HepG2 (cell line): ENCODE data around the gene CSK. TPM values are rescaled to one million over a fixed set of nuclear protein-coding genes. Genes with fewer than 3 reads are reported as not detected.

Experiments
- ARID5B ChIP-seq: IDR thresholded peaks from 2 replicates; pipeline ENCODE4 v1.4.0; 2020; ENCODE audit warnings: mild to moderate bottlenecking, missing genetic modification reagents
- ATF7-NPFF ChIP-seq: sonication (generic); formaldehyde crosslinking; IDR thresholded peaks from 2 replicates; pipeline ENCODE4 v1.8.1; 2023; ENCODE audit warnings: mild to moderate bottlenecking, low read depth, missing genetic modification reagents, moderate library complexity
- CHCHD3 ChIP-seq: sonication (generic); formaldehyde crosslinking; IDR thresholded peaks from 2 replicates; pipeline ENCODE4 v1.8.0; 2022; ENCODE audit warnings: mild to moderate bottlenecking, missing genetic modification reagents, moderate library complexity
- KLF13 ChIP-seq: sonication (generic); formaldehyde crosslinking; IDR thresholded peaks from 2 replicates; pipeline ENCODE4 v1.4.0; 2020; ENCODE audit warnings: mild to moderate bottlenecking, missing genetic modification reagents
- MAZ ChIP-seq, 2 experiments: sonication (generic) in 1 of 2; formaldehyde crosslinking in 1 of 2; IDR thresholded peaks; 2 replicates each; pipeline versions ENCODE4 v1.5.0 to v1.6.1; 2012 to 2020; ENCODE audit warnings: low read depth in 2 of 2, mild to moderate bottlenecking in 2 of 2, borderline replicate concordance in 1 of 2, improper control_type of control experiment in 1 of 2, low read length in 1 of 2, missing genetic modification reagents in 1 of 2, moderate library complexity in 1 of 2
- MTF1 ChIP-seq: sonication (generic); formaldehyde crosslinking; IDR thresholded peaks from 2 replicates; pipeline ENCODE4 v1.5.0; 2020; ENCODE audit warnings: missing genetic modification reagents
- MXI1 ChIP-seq: IDR thresholded peaks from 3 replicates; pipeline ENCODE4 v1.6.1; 2012; ENCODE audit warnings: low read depth, low read length, inconsistent platforms, borderline replicate concordance
- POLR2G ChIP-seq: fragments of 200-400 bp; formaldehyde crosslinking; IDR thresholded peaks from 2 replicates; pipeline ENCODE4 v1.6.1; 2018; ENCODE audit warnings: mild to moderate bottlenecking, low read depth, low read length, moderate library complexity
- RBFOX2 ChIP-seq: fragments of 200-400 bp; formaldehyde crosslinking; IDR thresholded peaks from 2 replicates; pipeline ENCODE4 v1.6.1; 2017; ENCODE audit warnings: low read depth, mild to moderate bottlenecking, low read length
- RNF219 ChIP-seq: sonication (generic); formaldehyde crosslinking; IDR thresholded peaks from 2 replicates; pipeline ENCODE4 v1.5.0; 2020; ENCODE audit warnings: mild to moderate bottlenecking, missing genetic modification reagents
- SIN3A ChIP-seq: IDR thresholded peaks from 2 replicates; pipeline ENCODE4 v1.6.1; 2011; ENCODE audit warnings: low read depth, mild to moderate bottlenecking, control low read depth, low read length, borderline replicate concordance
- TARDBP ChIP-seq: sonication (generic); formaldehyde crosslinking; IDR thresholded peaks from 2 replicates; pipeline ENCODE4 v1.8.0; 2022; ENCODE audit warnings: mild to moderate bottlenecking, missing genetic modification reagents
- ZNF281 ChIP-seq: sonication (generic); formaldehyde crosslinking; IDR thresholded peaks from 2 replicates; pipeline ENCODE4 v1.4.0; 2020; ENCODE audit warnings: missing genetic modification reagents, borderline replicate concordance
- ZNF350 ChIP-seq: sonication (generic); formaldehyde crosslinking; IDR thresholded peaks from 2 replicates; pipeline ENCODE4 v1.4.0; 2020; ENCODE audit warnings: mild to moderate bottlenecking, low read depth, missing genetic modification reagents, borderline replicate concordance
- ZNF777 ChIP-seq: sonication (generic); formaldehyde crosslinking; IDR thresholded peaks from 2 replicates; pipeline ENCODE4 v1.4.0; 2020; ENCODE audit warnings: missing genetic modification reagents
- polyA plus RNA-seq, 8 experiments: library from polyadenylated mRNA; depleted of rRNA in 3 of 8; stranded (reverse) in 7 of 8; unstranded in 1 of 8; fragments of >200 nt; fragmentation: Illumina TruSeq in 4 of 8; extraction: Trizol in 4 of 8; gene quantifications; 2 replicates each; pipeline versions ENCODE4 v1.2.1 to v1.2.3, GENCODE V29; 2011 to 2016; ENCODE audit warnings: low read depth in 4 of 8, missing spikeins in 1 of 8, mixed read lengths in 1 of 8; ENCODE audit not compliant: insufficient read depth in 1 of 8
- total RNA-seq, 5 experiments: library from RNA; depleted of rRNA; stranded (reverse); fragments of >200 nt; fragmentation: Illumina TruSeq; extraction: Trizol; gene quantifications; 2 replicates each; pipeline ENCODE4 v1.2.3, GENCODE V29; 2016; ENCODE audit warnings: low read depth in 1 of 5

Gene CSK
- total and polyA plus RNA-seq, 2 of the 13 experiments (the other 11 are each of a cell fraction or from before 2014, with no cell fraction given) = 12.5 to 21.3 TPM

- TF ChIP-seq ARID5B (CRISPR knock-in tag) = peak; percentile 9; the same call in 1 of the 2 replicates
- peak; percentile 57 for TF ChIP-seq POLR2G
- TF ChIP-seq MXI1 = peak; percentile 67; the same call in 1 of the 3 replicates
- 0 out of 2 replicates have a peak, but pooled peaks have one; percentile 34 for TF ChIP-seq MAZ (IDR thresholded peaks at IDR 0.05; ENCODE audit: borderline replicate concordance, low read depth, low read length)
- TF ChIP-seq MAZ (CRISPR knock-in tag; IDR thresholded peaks at IDR 0.05; ENCODE audit: low read depth) = no peak
- TF ChIP-seq TARDBP = peak; percentile 47; the same call in 1 of the 2 replicates
- TF ChIP-seq CHCHD3 (CRISPR knock-in tag) = peak; percentile 38; the same call in 1 of the 2 replicates
- TF ChIP-seq ZNF777 (CRISPR knock-in tag) = peak; percentile 85
- TF ChIP-seq ZNF350 (CRISPR knock-in tag) = 0 out of 2 replicates have a peak, but pooled peaks have one; percentile 41
- TF ChIP-seq SIN3A = peak; percentile 18; the same call in 1 of the 2 replicates
- no peak for TF ChIP-seq MTF1 (CRISPR knock-in tag)
- no peak for TF ChIP-seq KLF13 (CRISPR knock-in tag)
- TF ChIP-seq ZNF281 (CRISPR knock-in tag) = peak; percentile 81; the same call in 1 of the 2 replicates
- no peak for TF ChIP-seq RNF219 (CRISPR knock-in tag)
- TF ChIP-seq RBFOX2 = peak; percentile 64
- TF ChIP-seq ATF7-NPFF (CRISPR knock-in tag) = peak; percentile 46; the same call in 1 of the 2 replicates
Observed at GRCh38 chr15:74781431-74782258, at the start of gene CSK (continued).
